GM23338 (cell line): ENCODE data around the gene ROBO3. TPM values are rescaled to one million over a fixed set of nuclear protein-coding genes. Genes with fewer than 3 reads are reported as not detected.

Experiments used
- ATAC-seq: fragments of 200-7000 bp; cut with Tn5 transposase; 3 replicates; pipeline ENCODE4 v1.9.1; 2020
- DNase-seq: peaks from one replicate; pipeline ENCODE4 v3.0.0-alpha.2; 2015; ENCODE audit warnings: low spot score
- H2AFZ ChIP-seq: fragments of 200-600 bp; sonication (generic); 2 replicates; pipeline ENCODE4 v1.8.0; 2016; ENCODE audit warnings: antibody characterized with exemption, mild to moderate bottlenecking, moderate library complexity
- H3F3A ChIP-seq: fragments of 200-600 bp; sonication (generic); replicated peaks from 2 replicates; pipeline ENCODE4 v1.8.0; 2017; ENCODE audit warnings: antibody characterized with exemption, mixed run types, low read depth
- H3K27ac ChIP-seq: fragments of 200-600 bp; sonication (generic); 2 replicates; pipeline ENCODE4 v1.6.1; 2016; ENCODE audit warnings: low read depth
- H3K27me3 ChIP-seq: fragments of 200-600 bp; sonication (generic); 2 replicates; pipeline ENCODE4 v1.8.0; 2016; ENCODE audit warnings: mild to moderate bottlenecking, mixed run types, moderate library complexity; ENCODE audit not compliant: insufficient read depth
- H3K36me3 ChIP-seq: fragments of 200-600 bp; sonication (generic); 2 replicates; pipeline ENCODE4 v1.8.0; 2016; ENCODE audit warnings: mild to moderate bottlenecking; ENCODE audit not compliant: insufficient read depth
- H3K4me1 ChIP-seq: fragments of 200-600 bp; sonication (generic); 2 replicates; pipeline ENCODE4 v1.8.0; 2016; ENCODE audit warnings: mild to moderate bottlenecking, moderate library complexity; ENCODE audit not compliant: insufficient read depth
- H3K4me2 ChIP-seq: fragments of 200-600 bp; sonication (generic); 2 replicates; pipeline ENCODE4 v1.7.1; 2017; ENCODE audit warnings: mixed run types
- H3K4me3 ChIP-seq: fragments of 200-600 bp; sonication (generic); 2 replicates; pipeline ENCODE4 v1.6.1; 2016; ENCODE audit warnings: mixed run types
- H3K79me2 ChIP-seq: fragments of 200-600 bp; sonication (generic); replicated peaks from 2 replicates; pipeline ENCODE4 v1.8.0; 2017; ENCODE audit warnings: mild to moderate bottlenecking; ENCODE audit not compliant: insufficient read depth
- H3K9me2 ChIP-seq: fragments of 200-600 bp; sonication (generic); 2 replicates; pipeline ENCODE4 v1.8.0; 2017; ENCODE audit not compliant: insufficient read depth
- H4K20me1 ChIP-seq: fragments of 200-600 bp; sonication (generic); replicated peaks from 2 replicates; pipeline ENCODE4 v1.8.0; 2017; ENCODE audit warnings: mild to moderate bottlenecking; ENCODE audit not compliant: insufficient read depth
- H3K27ac Mint-ChIP-seq: 2 replicates; pipeline ENCODE4 v1.8.0; 2020; ENCODE audit warnings: inconsistent platforms, mild to moderate bottlenecking, moderate library complexity, mixed read lengths
- H3K27me3 Mint-ChIP-seq: 3 replicates; pipeline ENCODE4 v1.8.0; 2022; ENCODE audit warnings: low read depth, mild to moderate bottlenecking, moderate library complexity, mixed read lengths, inconsistent platforms; ENCODE audit not compliant: insufficient read depth, poor library complexity
- H3K36me3 Mint-ChIP-seq: 3 replicates; pipeline ENCODE4 v1.8.0; 2021; ENCODE audit warnings: low read depth, mild to moderate bottlenecking, inconsistent platforms, moderate library complexity, mixed read lengths
- H3K4me1 Mint-ChIP-seq: 3 replicates; pipeline ENCODE4 v1.8.0; 2020; ENCODE audit warnings: mild to moderate bottlenecking, inconsistent platforms, mixed read lengths
- H3K4me3 Mint-ChIP-seq: 3 replicates; pipeline ENCODE4 v1.8.0; 2021; ENCODE audit warnings: moderate library complexity, mild to moderate bottlenecking, inconsistent platforms, mixed read lengths
- H3K9me3 Mint-ChIP-seq: 3 replicates; pipeline ENCODE4 v1.8.0; 2020; ENCODE audit warnings: moderate library complexity, mild to moderate bottlenecking, inconsistent platforms, mixed read lengths
- CREB1 ChIP-seq: fragments of 250-450 bp; sonication (Bioruptor Pico); IDR thresholded peaks from 2 replicates; pipeline ENCODE4 v1.5.0; 2020; ENCODE audit warnings: low read depth, mild to moderate bottlenecking, moderate library complexity
- CTCF ChIP-seq, 2 experiments: fragments of 200-600 bp in 1 of 2; sonication (generic) in 1 of 2; conservative IDR thresholded peaks; 2 replicates each; pipeline versions ENCODE4 v1.5.1 to v1.6.1; 2016 to 2017; ENCODE audit warnings: antibody characterized with exemption in 2 of 2, low read depth in 2 of 2, mild to moderate bottlenecking in 2 of 2, moderate library complexity in 1 of 2
- ETS1 ChIP-seq: IDR thresholded peaks from 2 replicates; pipeline ENCODE4 v1.6.1; 2016; ENCODE audit warnings: antibody characterized with exemption
- EZH2 ChIP-seq: fragments of 200-600 bp; sonication (generic); IDR thresholded peaks from one replicate; pipeline ENCODE4 v1.8.0; 2017; ENCODE audit warnings: antibody characterized with exemption, mild to moderate bottlenecking, low read depth; ENCODE audit not compliant: unreplicated experiment
- EZH2phosphoT487 ChIP-seq: fragments of 200-600 bp; sonication (generic); IDR thresholded peaks from one replicate; pipeline ENCODE4 v1.8.1; 2018; ENCODE audit warnings: antibody characterized with exemption; ENCODE audit not compliant: unreplicated experiment
- JUNB ChIP-seq: IDR thresholded peaks from one replicate; pipeline ENCODE4 v1.6.1; 2016; ENCODE audit warnings: antibody characterized with exemption; ENCODE audit not compliant: unreplicated experiment
- NANOG ChIP-seq: IDR thresholded peaks from 2 replicates; pipeline ENCODE4 v1.6.1; 2016; ENCODE audit warnings: antibody characterized with exemption, borderline replicate concordance
- POLR2AphosphoS5 ChIP-seq: IDR thresholded peaks from 2 replicates; pipeline ENCODE4 v1.6.1; 2016; ENCODE audit warnings: antibody characterized with exemption, low read depth
- REST ChIP-seq: IDR thresholded peaks from one replicate; pipeline ENCODE4 v1.6.1; 2018; ENCODE audit warnings: antibody characterized with exemption; ENCODE audit not compliant: unreplicated experiment
- STAT1 ChIP-seq: IDR thresholded peaks from one replicate; pipeline ENCODE4 v1.6.1; 2016; ENCODE audit warnings: antibody characterized with exemption; ENCODE audit not compliant: unreplicated experiment
- ZNF114 ChIP-seq: fragments of 250-450 bp; sonication (Bioruptor Pico); IDR thresholded peaks from 2 replicates; pipeline ENCODE4 v1.5.0; 2020; ENCODE audit warnings: mild to moderate bottlenecking, moderate library complexity
- ZNF331 ChIP-seq: fragments of 250-450 bp; sonication (Bioruptor Pico); IDR thresholded peaks from 2 replicates; pipeline ENCODE4 v1.5.0; 2020; ENCODE audit warnings: low read depth, mild to moderate bottlenecking, moderate library complexity
- ZNF462 ChIP-seq: fragments of 250-450 bp; sonication (Bioruptor Pico); IDR thresholded peaks from 2 replicates; pipeline ENCODE4 v1.5.0; 2020; ENCODE audit warnings: mild to moderate bottlenecking, moderate library complexity
- polyA plus RNA-seq: library from polyadenylated mRNA; unstranded; fragments of >200 nt; fragmentation: Nextera tagmentation; extraction: Ambion mirVana; gene quantifications from 2 replicates; pipeline ENCODE4 v1.2.1, GENCODE V29; 2016
- total RNA-seq: library from RNA; depleted of rRNA; stranded (reverse); fragments of >200 nt; shearing (Covaris generic); gene quantifications from 2 replicates; pipeline ENCODE4 v1.2.3, GENCODE V29; 2014

Gene ROBO3
- total and polyA plus RNA-seq, 2 experiments from 2014 or later, result 17.0 to 21.4 TPM

- H3K4me1 ChIP-seq, result peaks cover 11% of the 10 kb centered on the region; the same call in 1 of the 2 replicates
- ATAC-seq, result no peak
- Mint-ChIP-seq H3K4me3 (peak overlapping the region; percentile 54), H3K27ac (no peak overlapping the region), H3K9me3 (no peaks in the 10 kb centered on the region; the same call in 2 of the 3 replicates), H3K4me1 (peaks cover 28% of the 10 kb centered on the region), H3K36me3 (no peaks in the 10 kb centered on the region), H3K27me3 (peaks cover 99% of the 10 kb centered on the region)
- TF ChIP-seq ZNF462 (no peak), CTCF (conservative IDR thresholded peaks at IDR 0.05; ENCODE audit: low read depth in 2 of 2) (no peak), ETS1 (no peak), JUNB (no peak), REST (no peak), POLR2AphosphoS5 (no peak), ZNF114 (CRISPR knock-in tag) (no peak), NANOG (no peak), CREB1 (no peak), EZH2phosphoT487 (no peak), STAT1 (no peak), ZNF331 (CRISPR knock-in tag) (no peak), EZH2 (no peak)
- H3K4me2 ChIP-seq, result peak overlapping the region; percentile 60; the same call in 1 of the 2 replicates
- peaks cover 100% of the 10 kb centered on the region for H3K27me3 ChIP-seq
- H3K9me2 ChIP-seq, result no peaks in the 10 kb centered on the region
- H3K79me2 ChIP-seq, result no peaks in the 10 kb centered on the region
- DNase-seq, result no peak
- H3K27ac ChIP-seq, result no peak overlapping the region
- H3F3A ChIP-seq, result no peaks in the 10 kb centered on the region
- H3K4me3 ChIP-seq, result peak overlapping the region; percentile 38; the same call in 1 of the 2 replicates
- peaks cover 20% of the 10 kb centered on the region for H4K20me1 ChIP-seq
- no peak overlapping the region for H2AFZ ChIP-seq
- H3K36me3 ChIP-seq, result no peaks in the 10 kb centered on the region
Measured at GRCh38 chr11:124869331-124869730, 4.1 kb downstream of the ROBO3 start.
